HG02970 (cell line): ENCODE measurements around the gene PASK.

Source experiments
- ATAC-seq: cut with Tn5 transposase; IDR thresholded peaks from one replicate; pipeline ENCODE4 v1.9.1; 2021; ENCODE audit warnings: mild to moderate bottlenecking, moderate library complexity, moderate number of reproducible peaks; ENCODE audit not compliant: unreplicated experiment, low FRiP score

The PASK gene

DNA sequence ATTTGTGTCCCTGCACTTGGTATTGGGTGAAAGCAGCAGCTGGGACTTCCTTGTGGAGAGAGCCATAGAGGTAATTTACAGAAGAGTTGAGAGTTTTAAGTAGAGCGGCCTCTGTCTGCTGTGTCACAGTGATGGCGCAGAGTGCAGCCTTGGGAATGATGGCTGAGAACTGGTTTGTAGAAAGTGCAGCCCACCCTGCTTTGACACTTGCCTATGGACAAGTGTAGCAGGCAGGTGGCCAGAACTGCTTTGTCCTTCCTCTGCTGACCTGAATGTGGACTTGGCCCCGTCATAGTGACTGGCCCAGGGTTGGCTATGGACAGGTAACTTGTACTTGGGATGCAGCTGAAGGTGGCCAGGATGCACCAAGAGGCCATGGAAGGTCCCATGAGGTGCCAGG is 32.9 kb upstream of the PASK start:
- ATAC-seq = no peak

- no peak for ATAC-seq
Measured at GRCh38 chr2:241180495-241180894, 31.2 kb upstream of the PASK start.

DNA sequence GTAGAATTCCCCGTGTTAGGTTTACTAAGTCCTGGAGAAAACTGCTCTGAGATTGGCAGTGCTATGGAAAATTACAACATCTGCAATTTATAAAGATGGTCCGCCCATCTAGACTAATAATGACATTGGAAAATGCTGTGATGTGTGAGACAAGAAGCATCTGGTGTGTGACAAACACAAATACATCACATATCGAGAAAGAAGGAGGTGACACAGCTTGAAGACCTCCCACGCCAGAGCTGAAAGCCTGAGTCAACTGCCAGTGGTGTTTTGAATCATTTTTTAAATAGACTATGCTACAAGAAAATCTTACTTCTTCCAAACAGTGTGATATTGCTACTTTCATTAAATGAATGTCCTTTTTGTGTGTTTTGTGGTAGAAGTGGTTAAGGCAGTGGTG is 30.6 kb upstream of the PASK start:
- ATAC-seq = no peak

DNA sequence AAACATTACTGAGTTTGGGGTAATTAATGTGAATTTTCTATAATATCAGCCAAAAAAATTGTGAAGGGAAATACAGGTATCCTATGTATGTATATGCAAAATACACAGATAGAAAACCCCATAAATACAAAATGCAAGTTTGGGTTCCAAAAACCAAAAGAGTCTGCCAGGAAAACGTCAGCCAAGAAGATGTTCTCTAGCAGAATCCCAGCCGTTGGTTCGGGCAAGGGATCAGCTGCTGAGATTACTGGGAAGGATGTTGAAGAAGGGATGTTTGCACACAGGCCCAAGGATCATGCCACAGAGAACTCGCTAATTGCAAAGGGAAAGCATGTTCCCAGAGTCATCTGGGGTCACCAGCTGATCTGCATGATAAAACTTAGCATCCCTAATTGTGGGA is 29.7 kb upstream of the PASK start:
- ATAC-seq = no peak

DNA sequence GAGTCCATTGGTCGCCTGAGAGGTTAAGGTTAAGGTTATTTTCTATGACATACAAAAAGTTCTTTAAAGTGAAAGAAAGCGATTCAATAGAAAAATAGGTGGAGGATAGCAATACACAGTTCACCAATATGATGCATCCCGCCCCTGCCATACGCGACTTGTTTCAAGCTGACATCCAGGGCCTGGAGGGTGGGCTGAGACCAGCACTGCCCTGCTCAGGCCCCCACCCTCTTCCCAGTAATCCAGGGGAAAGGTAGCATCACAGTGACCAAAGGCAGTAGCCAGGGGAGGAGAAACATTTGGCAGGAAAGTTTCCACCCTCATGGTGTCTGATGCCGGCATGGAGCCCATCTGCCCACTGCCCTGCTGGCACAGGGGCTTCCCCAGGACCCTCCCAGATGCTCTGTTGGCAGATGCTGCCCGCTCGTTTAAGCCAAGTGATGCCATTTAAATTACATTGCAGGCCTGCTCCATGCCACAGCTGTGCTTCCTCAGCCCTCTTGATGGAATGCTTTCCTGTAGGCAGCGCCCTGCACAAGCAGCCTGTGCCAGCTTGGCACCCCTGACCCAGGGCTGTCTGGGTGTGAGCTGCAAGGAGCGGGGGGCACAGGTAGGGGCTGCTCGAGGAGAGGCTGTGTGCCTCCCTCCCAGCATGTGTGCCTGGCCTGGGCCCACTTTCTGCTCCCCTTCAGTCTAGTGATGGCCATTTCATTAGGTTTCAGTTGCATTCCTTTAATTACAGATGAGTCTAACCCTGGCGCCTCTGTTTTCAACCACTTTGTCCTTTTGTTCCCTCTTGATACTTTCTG is 28.5 kb upstream of the PASK start:
- ATAC-seq = no peak

GRCh38 chr2:241173557-241173956 is 24.3 kb upstream of the PASK start:
- no peak for ATAC-seq

DNA sequence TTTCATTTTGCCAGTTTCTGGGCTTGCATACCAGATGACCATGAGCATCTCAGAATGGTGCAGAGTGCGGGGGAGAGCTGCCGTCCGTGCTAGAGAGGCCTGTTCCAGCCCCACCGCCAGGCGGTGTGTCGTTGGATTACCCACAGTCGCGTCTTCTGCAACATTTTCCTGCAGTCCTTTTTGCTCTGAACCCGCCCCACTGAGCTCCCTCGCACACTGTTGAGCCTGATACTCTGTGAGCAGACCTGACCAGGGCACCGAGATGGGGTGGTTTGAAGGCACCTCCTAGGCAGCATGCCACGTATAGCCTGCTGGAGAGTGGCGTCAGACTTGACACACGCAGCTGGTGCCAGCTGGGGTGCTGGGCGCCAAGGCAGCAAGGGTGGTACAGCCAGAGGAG is 19.1 kb upstream of the PASK start:
- no peak for ATAC-seq

GRCh38 chr2:241163601-241164118 is 14.4 kb upstream of the PASK start:
- no peak for ATAC-seq

DNA sequence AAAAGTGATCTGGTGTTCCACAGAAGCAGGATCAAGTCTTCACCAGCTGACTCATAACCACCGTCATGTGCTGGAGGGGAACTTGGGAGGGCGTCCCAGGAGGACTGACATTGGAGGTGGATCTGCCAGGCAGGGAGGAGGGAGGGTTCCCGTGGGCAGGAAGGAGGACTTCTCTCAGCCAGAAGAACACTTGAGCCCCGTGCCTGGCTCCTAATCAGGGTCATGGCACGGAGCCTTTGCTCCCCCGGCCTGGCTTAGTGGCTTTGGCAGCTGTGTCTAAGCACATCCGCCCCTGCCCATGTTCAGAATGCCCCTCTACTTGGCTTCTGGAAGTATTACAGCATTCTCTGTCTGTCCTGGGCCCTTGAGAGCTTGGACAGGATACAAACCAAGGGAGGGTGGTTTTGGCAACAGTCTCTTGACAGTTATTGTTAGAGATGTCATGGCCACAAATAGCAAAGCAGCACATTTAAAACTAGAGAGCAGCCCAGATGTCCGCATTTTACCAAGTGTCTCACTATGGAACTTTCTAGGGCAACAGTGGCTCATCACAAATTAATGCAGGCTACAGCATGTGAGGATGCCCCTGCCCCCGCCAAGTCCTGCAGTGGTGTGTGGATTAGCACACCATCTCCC is 12.5 kb upstream of the PASK start:
- no peak for ATAC-seq

DNA sequence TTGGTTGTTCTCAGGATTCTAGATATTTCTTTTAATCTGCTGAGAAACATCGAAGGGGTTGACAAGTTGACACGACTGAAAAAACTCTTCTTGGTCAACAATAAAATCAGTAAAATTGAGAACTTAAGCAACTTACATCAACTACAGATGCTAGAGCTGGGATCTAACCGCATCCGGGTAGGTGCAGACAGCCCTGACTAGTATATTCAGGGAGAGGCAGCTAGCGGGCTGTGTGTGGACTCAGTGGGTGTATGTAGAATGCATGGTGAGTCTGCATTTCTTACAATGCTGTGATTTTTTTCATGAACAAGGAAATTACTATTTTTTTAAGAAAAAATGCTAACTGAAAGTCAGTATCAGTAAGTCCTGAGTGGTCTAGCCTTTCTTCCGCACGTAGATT is 11.0 kb upstream of the PASK start:
- no peak for ATAC-seq

GRCh38 chr2:241159116-241159515 is 9.8 kb upstream of the PASK start:
- no peak for ATAC-seq

- no peak for ATAC-seq
Measured at GRCh38 chr2:241158546-241158900, 9.3 kb upstream of the PASK start.

DNA sequence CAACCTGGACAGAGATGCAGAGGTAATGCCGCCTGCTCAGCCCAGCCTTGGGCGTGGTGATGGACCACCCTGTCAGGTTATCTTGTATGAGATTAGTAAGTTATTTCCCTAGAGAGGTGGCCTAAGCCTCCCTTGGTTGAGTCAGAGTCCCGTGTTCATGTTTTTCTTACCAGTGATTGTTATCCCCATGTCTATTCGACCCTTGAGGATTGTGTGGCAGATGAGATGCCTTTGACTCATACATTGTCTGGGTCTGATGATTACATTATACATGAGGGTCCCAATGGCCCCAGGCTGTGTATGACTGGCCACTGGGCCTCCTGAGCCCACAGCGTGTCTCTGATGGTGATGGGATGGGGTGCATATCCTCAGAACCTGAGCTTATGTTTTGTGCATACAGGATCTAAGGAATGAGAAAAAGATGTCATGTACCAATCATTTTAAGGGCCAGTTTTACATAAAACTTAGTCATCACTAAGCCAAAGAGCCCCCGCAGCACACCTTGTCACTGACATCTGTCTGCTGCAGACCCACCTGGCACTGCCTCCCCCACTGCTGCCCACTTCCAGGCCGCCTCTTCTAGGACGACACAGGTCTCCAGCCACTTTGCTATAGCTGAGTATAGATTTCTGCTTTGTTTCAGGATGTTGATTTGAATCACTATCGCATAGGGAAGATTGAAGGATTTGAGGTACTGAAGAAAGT is 8.7 kb upstream of the PASK start:
- ATAC-seq = no peak

DNA sequence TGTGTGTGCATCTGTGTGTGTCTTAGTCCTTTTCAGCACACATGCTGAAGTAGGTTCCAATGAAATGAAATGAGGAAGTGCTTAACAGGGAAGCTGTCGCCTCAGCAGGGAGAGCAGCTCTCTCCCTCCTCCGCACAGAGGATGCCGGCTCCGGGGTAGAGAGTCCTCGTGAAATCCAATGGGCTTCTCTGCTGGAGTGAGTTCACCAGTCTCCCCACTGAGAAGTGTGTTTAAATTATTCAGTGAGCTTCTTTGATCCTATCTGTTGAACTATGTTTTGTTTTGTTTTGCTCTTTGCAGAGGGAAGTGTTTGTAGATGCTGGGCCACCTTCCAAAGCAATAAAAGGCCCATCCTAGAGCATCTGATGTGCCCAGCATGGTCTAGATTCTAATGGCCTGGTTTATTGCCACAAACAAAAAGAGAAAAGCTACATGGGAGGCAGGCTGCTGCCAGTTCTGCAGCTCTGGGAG is 7.7 kb upstream of the PASK start:
- no peak for ATAC-seq

DNA sequence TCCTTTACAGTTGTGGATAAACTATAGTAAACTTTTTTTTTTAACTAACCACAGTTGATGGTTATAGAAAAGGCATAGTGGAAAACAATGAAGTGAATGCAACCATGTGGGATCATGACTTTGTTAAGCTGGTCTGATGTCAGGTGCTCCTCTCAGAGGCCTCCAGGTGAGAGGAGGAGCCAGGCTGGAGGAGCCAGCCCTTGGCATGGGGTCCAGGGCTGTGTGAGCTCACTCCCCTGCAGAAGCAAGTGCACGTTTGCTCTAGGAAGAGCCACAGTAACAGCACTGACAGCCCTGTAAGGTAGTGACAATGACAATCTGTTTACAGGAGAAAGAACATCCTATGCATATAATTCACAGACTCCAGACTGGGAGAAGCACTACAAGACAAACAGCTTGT is 6.7 kb upstream of the PASK start:
- no peak for ATAC-seq

- ATAC-seq = no peak
Measured at GRCh38 chr2:241154915-241155314, 5.6 kb upstream of the PASK start.

DNA sequence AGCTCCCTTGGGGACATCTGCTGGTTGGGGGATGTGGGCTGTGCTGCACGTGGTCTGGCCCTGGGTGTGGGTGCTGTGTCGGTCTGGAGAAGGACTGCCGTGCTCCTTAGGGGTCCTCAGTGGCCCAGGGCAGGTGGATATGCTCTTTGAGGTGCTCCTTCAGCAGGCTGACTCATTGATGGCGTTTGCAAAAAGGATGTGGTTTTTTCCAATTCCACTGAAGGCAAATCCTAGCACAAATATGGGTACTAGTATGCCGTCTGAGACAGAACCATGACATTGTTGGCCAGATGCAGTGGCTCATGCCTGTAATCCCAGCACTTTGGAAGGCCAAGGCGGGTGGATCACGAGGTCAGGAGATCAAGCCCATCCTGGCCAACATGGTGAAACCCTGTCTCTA is 4.3 kb upstream of the PASK start:
- no peak for ATAC-seq

DNA sequence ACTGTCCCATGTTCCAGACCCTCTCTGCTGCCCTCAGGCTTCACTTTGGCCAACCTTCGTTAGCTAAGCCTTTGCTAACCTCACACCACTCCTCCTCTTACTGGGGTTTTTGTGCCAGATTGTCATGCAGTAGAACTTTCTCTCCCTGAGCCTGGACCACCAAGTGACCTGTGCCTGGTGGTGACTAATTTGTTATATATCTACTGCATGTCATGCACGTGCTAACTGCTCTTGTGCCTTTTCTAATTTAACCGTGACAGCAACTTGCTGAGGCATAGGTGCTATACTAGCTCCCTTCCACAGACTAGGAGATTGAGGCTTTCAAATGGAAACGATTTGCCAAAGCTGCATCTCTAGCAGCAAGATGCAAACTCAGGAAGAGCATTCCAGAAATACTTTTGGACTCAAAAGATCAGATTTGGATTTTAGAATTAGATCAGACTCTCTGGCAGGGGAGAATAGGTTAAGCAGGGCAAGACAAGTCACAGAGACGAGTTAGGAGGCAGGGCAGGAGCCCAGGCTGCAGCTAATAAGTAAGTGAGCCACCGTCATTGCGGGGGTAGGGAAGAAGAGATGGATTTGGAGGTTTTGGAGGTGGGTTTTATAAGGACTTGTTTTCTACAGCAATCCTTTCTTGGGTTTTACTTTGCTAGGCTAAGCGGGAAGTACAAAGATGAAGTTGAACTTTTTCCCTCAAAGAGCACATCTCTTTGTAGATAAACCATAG is 2.8 kb upstream of the PASK start:
- no peak for ATAC-seq

GRCh38 chr2:241150660-241151530 is 1.6 kb upstream of the PASK start:
- ATAC-seq = no peak
